Measurements from ENCODE around the gene MUL1.

DNA sequence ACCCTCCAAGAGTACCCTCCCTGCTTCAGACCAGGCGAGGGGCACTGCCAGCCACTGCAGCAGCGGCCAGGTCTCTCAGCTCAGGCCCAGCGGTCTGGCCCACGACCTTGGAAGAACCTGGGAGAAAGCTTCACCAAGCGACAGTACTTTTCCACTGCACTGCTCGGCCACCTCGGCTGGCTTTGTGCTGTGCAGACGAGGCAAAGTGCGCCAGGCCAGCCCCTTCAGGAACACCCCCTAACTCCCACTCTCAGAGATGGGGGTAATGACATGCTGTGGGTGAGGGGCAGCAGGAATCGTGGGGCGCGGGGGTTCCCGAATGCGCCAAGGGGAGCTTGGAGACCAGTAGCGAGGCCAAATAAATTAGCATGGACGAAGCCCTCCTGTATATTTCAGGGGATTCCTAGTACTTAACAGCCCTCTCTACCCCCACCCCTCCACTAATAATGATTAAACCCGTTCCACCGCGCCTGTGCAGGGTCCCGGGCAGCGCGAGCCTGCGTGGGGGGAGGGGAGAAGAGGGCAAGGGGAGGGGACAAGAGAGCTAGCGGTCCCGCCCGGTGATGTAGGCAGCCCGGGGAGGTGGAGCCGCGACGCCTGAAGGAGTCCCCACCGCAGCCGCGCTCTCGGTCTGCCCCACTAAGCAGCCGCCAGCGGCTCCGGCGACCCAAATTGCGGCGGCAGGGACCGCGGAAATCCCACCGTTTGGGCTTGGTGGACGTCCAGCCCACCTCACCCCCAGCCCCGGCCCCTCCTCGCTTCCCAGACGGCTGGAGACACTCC is 44.2 kb upstream of the MUL1 start, which contains the start of gene FAM43B:
- TF ChIP-seq POLR2A (IDR thresholded peaks at IDR 0.05): no peak
- TF ChIP-seq, protein P1, sequence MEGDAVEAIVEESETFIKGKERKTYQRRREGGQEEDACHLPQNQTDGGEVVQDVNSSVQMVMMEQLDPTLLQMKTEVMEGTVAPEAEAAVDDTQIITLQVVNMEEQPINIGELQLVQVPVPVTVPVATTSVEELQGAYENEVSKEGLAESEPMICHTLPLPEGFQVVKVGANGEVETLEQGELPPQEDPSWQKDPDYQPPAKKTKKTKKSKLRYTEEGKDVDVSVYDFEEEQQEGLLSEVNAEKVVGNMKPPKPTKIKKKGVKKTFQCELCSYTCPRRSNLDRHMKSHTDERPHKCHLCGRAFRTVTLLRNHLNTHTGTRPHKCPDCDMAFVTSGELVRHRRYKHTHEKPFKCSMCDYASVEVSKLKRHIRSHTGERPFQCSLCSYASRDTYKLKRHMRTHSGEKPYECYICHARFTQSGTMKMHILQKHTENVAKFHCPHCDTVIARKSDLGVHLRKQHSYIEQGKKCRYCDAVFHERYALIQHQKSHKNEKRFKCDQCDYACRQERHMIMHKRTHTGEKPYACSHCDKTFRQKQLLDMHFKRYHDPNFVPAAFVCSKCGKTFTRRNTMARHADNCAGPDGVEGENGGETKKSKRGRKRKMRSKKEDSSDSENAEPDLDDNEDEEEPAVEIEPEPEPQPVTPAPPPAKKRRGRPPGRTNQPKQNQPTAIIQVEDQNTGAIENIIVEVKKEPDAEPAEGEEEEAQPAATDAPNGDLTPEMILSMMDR (IDR thresholded peaks at IDR 0.05): no peak

All from testis (tissue), 2 donors.